Colonic mucosa (tissue), 4 donors: ENCODE measurements around the gene CPEB3. TPM values are rescaled to one million over a fixed set of nuclear protein-coding genes. Genes with fewer than 3 reads are reported as not detected.

Experiments
- DNase-seq: peaks from one replicate; pipeline ENCODE4 v3.0.0-alpha.2; 2020
- H3K27ac ChIP-seq: fragments of 200-600 bp; one replicate; pipeline ENCODE4 v1.8.0; 2021
- H3K27me3 ChIP-seq: fragments of 200-600 bp; one replicate; pipeline ENCODE4 v1.8.0; 2021
- H3K36me3 ChIP-seq: fragments of 200-600 bp; one replicate; pipeline ENCODE4 v1.8.0; 2021
- H3K4me1 ChIP-seq: fragments of 200-600 bp; one replicate; pipeline ENCODE4 v1.8.0; 2021; ENCODE audit warnings: mild to moderate bottlenecking
- H3K4me3 ChIP-seq: fragments of 200-600 bp; one replicate; pipeline ENCODE4 v1.8.0; 2021
- H3K9ac ChIP-seq, 2 donors: one replicate each; pipeline ENCODE4 v1.7.0; 2013; ENCODE audit warnings: control low read depth in 2 of 2, low read depth in 2 of 2, low read length in 2 of 2
- H3K9me3 ChIP-seq: fragments of 200-600 bp; one replicate; pipeline ENCODE4 v1.8.0; 2021
- CTCF ChIP-seq: fragments of 200-600 bp; IDR thresholded peaks from one replicate; pipeline ENCODE4 v1.8.0; 2022; ENCODE audit warnings: antibody characterized with exemption, mild to moderate bottlenecking
- intact Hi-C: fragments of 100-400 bp; cut with DNase I; formaldehyde crosslinking; loops from one replicate; pipeline ENCODE4 v1.14.1; 2022
- total RNA-seq, 2 donors: library from RNA; stranded (reverse); fragmentation: NEBNext Ultra II Directional in 1 of 2; extraction: Animal tissue kit (Norgen Biotek cat#: 25700) in 1 of 2; gene quantifications; one replicate each; pipeline ENCODE4 v1.2.1, GENCODE V29; 2021
- donor health status: healthy.
- donor health status: DM: no; HTN: no; CAD: no.
- donor health status: DM: no; HTN: no; CAD: no.

The CPEB3 gene
- total RNA-seq, 2 donors from 2014 or later, result 4.4 to 7.9 TPM

GRCh38 chr10:92156874-92157773 is 133.8 kb downstream of the CPEB3 start:
- Histone ChIP-seq H3K36me3 (no peaks in the 10 kb centered on the region), H3K9me3 (no peaks in the 10 kb centered on the region), H3K9ac (no peak overlapping the region), H3K4me1 (no peaks in the 10 kb centered on the region), H3K4me3 (no peak overlapping the region), H3K27me3 (no peaks in the 10 kb centered on the region), H3K27ac (no peak overlapping the region)
- DNase-seq, result no peak
- intact Hi-C loops, result no loop called here
- no peak for TF ChIP-seq CTCF

- DNase-seq, result no peak
- Histone ChIP-seq H3K36me3 (no peaks in the 10 kb centered on the region), H3K4me1 (no peaks in the 10 kb centered on the region), H3K9ac (no peak overlapping the region), H3K9me3 (no peaks in the 10 kb centered on the region), H3K27ac (no peak overlapping the region), H3K27me3 (no peaks in the 10 kb centered on the region), H3K4me3 (no peak overlapping the region)
- TF ChIP-seq CTCF, result no peak
- intact Hi-C loops, result no loop called here
These were observed 140.1 kb downstream of the CPEB3 start for GRCh38 chr10:92150823-92151222.

GRCh38 chr10:92149261-92149660 is 141.6 kb downstream of the CPEB3 start:
- H3K4me3 ChIP-seq, result no peak overlapping the region
- no peak overlapping the region for H3K27ac ChIP-seq
- DNase-seq, result no peak
- H3K9me3 ChIP-seq, result no peaks in the 10 kb centered on the region
- no peak for TF ChIP-seq CTCF
- intact Hi-C loops, result no loop called here
- no peaks in the 10 kb centered on the region for H3K4me1 ChIP-seq
- no peak overlapping the region for H3K9ac ChIP-seq
- no peaks in the 10 kb centered on the region for H3K27me3 ChIP-seq
- no peaks in the 10 kb centered on the region for H3K36me3 ChIP-seq

GRCh38 chr10:92146781-92147180 is 144.1 kb downstream of the CPEB3 start:
- no peak overlapping the region for H3K9ac ChIP-seq
- H3K27me3 ChIP-seq, result no peaks in the 10 kb centered on the region
- no peak for TF ChIP-seq CTCF
- no peaks in the 10 kb centered on the region for H3K9me3 ChIP-seq
- no peak overlapping the region for H3K27ac ChIP-seq
- intact Hi-C loops, result no loop called here
- no peak overlapping the region for H3K4me3 ChIP-seq
- H3K36me3 ChIP-seq, result no peaks in the 10 kb centered on the region
- DNase-seq, result no peak
- H3K4me1 ChIP-seq, result peaks cover 4% of the 10 kb centered on the region

- Histone ChIP-seq H3K36me3 (no peaks in the 10 kb centered on the region), H3K4me3 (no peak overlapping the region), H3K9me3 (no peaks in the 10 kb centered on the region), H3K9ac (no peak overlapping the region), H3K27ac (no peak overlapping the region), H3K27me3 (no peaks in the 10 kb centered on the region), H3K4me1 (peaks cover 4% of the 10 kb centered on the region)
- no peak for DNase-seq
- intact Hi-C loops, result no loop called here
- TF ChIP-seq CTCF, result no peak
These were observed 144.8 kb downstream of the CPEB3 start for GRCh38 chr10:92146107-92146506.
